Measurements from ENCODE around the gene CCDC91.

Gene CCDC91

GRCh38 chr12:28513983-28514382 is 323.7 kb downstream of the CCDC91 start:
- TF ChIP-seq, protein P1, sequence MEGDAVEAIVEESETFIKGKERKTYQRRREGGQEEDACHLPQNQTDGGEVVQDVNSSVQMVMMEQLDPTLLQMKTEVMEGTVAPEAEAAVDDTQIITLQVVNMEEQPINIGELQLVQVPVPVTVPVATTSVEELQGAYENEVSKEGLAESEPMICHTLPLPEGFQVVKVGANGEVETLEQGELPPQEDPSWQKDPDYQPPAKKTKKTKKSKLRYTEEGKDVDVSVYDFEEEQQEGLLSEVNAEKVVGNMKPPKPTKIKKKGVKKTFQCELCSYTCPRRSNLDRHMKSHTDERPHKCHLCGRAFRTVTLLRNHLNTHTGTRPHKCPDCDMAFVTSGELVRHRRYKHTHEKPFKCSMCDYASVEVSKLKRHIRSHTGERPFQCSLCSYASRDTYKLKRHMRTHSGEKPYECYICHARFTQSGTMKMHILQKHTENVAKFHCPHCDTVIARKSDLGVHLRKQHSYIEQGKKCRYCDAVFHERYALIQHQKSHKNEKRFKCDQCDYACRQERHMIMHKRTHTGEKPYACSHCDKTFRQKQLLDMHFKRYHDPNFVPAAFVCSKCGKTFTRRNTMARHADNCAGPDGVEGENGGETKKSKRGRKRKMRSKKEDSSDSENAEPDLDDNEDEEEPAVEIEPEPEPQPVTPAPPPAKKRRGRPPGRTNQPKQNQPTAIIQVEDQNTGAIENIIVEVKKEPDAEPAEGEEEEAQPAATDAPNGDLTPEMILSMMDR (IDR thresholded peaks at IDR 0.05; ENCODE audit: low read depth, low read length), result no peak
- Histone ChIP-seq H3K9me3 (no peaks in the 10 kb centered on the region), H3K27me3 (no peaks in the 10 kb centered on the region), H3K4me1 (no peaks in the 10 kb centered on the region), H3K4me3 (ENCODE audit: low read depth, low read length) (no peak overlapping the region), H3K36me3 (no peaks in the 10 kb centered on the region)
- no peak for DNase-seq

GRCh38 chr12:28517101-28517500 is 326.8 kb downstream of the CCDC91 start:
- Histone ChIP-seq H3K36me3 (no peaks in the 10 kb centered on the region), H3K4me1 (no peaks in the 10 kb centered on the region), H3K27me3 (no peaks in the 10 kb centered on the region), H3K9me3 (no peaks in the 10 kb centered on the region), H3K4me3 (ENCODE audit: low read depth, low read length) (no peak overlapping the region)
- DNase-seq, result no peak
- TF ChIP-seq, protein P1 (IDR thresholded peaks at IDR 0.05; ENCODE audit: low read depth, low read length), result no peak

DNA sequence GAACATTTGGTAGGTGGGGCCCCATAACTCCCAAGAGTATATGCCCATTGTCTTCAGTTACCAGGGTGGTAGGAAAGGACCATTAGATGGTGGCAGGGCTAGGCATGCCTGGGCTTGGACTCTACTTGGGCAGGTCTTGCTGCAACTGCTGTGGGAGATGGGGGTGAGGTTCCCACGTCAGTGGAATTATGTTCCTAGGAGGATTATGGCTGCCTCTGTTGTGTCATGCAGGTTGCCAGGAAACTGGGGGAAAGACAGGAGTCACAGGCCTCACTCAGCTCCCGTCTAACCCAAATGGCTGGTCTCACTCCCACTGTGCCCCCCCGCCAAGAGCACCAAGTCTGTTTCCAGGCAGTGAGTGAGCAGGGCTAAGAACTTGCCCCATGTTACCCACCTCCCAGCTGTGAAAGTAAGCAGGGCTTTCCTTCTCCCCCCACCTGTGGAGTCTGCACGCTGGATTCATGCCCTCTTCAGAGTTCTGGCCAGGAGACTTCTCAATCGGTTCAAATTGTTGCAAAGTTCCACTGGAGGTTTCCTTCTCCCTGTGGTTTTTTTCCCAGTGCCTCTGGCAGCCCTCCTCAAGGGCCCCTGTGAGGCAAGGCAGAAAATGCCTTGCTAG is 337.5 kb downstream of the CCDC91 start:
- no peak overlapping the region for H3K4me3 ChIP-seq (ENCODE audit: low read depth, low read length)
- no peaks in the 10 kb centered on the region for H3K9me3 ChIP-seq
- no peak for DNase-seq
- H3K36me3 ChIP-seq, result no peaks in the 10 kb centered on the region
- no peaks in the 10 kb centered on the region for H3K27me3 ChIP-seq
- TF ChIP-seq, protein P1 (IDR thresholded peaks at IDR 0.05; ENCODE audit: low read depth, low read length), result no peak
- no peaks in the 10 kb centered on the region for H3K4me1 ChIP-seq

GRCh38 chr12:28535216-28535615 is 345.0 kb downstream of the CCDC91 start:
- Histone ChIP-seq H3K4me3 (ENCODE audit: low read depth, low read length) (no peak overlapping the region), H3K27me3 (no peaks in the 10 kb centered on the region), H3K36me3 (no peaks in the 10 kb centered on the region), H3K9me3 (no peaks in the 10 kb centered on the region), H3K4me1 (no peaks in the 10 kb centered on the region)
- TF ChIP-seq, protein P1 (IDR thresholded peaks at IDR 0.05; ENCODE audit: low read depth, low read length), result no peak
- DNase-seq, result no peak

DNA sequence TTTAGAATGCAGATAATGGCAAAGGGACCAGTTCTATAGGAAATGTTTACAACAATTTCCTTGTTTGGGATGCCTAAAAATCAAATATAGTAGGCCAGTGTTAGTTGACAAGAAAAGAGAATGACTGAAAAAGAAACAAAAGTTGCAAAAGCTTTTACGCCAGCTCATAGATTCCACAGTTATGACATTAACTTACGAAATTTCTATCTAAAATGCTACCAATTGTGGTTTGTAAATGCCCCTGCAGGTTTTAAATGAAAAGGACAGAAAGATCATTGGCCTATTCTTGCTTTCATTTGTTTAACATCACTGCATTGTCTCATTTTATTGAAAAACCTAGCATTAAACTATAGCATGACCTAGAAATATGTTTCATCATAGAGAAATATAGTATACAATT is 345.8 kb downstream of the CCDC91 start:
- no peaks in the 10 kb centered on the region for H3K36me3 ChIP-seq

GRCh38 chr12:28537474-28537873 is 347.2 kb downstream of the CCDC91 start:
- DNase-seq, result no peak
- TF ChIP-seq, protein P1 (IDR thresholded peaks at IDR 0.05; ENCODE audit: low read depth, low read length), result no peak
- H3K36me3 ChIP-seq, result no peaks in the 10 kb centered on the region
- no peak overlapping the region for H3K4me3 ChIP-seq (ENCODE audit: low read depth, low read length)
- H3K9me3 ChIP-seq, result no peaks in the 10 kb centered on the region
- H3K4me1 ChIP-seq, result no peaks in the 10 kb centered on the region
- H3K27me3 ChIP-seq, result no peaks in the 10 kb centered on the region

More for the DNA sequence above, 345.8 kb downstream of the CCDC91 start:
- Histone ChIP-seq H3K27me3 (no peaks in the 10 kb centered on the region), H3K4me1 (no peaks in the 10 kb centered on the region), H3K4me3 (ENCODE audit: low read depth, low read length) (no peak overlapping the region), H3K9me3 (no peaks in the 10 kb centered on the region)
- TF ChIP-seq, protein P1 (IDR thresholded peaks at IDR 0.05; ENCODE audit: low read depth, low read length), result no peak
- DNase-seq, result no peak
